IMR-90 (cell line): ENCODE measurements around the gene CACNA1I. TPM values are rescaled to one million over a fixed set of nuclear protein-coding genes. Genes with fewer than 3 reads are reported as not detected.

Source experiments
- ATAC-seq: fragments of 200-7000 bp; cut with Tn5 transposase; 2 replicates; pipeline ENCODE4 v1.9.1; 2020; ENCODE audit warnings: low read depth, mild to moderate bottlenecking, moderate library complexity
- BruUV-seq: library from RNA; stranded (reverse); fragments of 400-500 nt; replicated peaks from 2 replicates; lab custom pipeline; 2021; lab: Mats Ljungman, UMichigan
- CTCF ChIA-PET: fragments of 300-600 bp; formaldehyde crosslinking; extraction: SDS; loops from one replicate; lab custom pipeline; 2021; ENCODE audit warnings: antibody characterized with exemption; lab: Yijun Ruan, JAX
- POLR2A ChIA-PET: fragments of 300-600 bp; sonication (Branson Sonifier 250); formaldehyde crosslinking; loops from one replicate; lab custom pipeline; 2022; ENCODE audit warnings: antibody characterized with exemption; ENCODE audit not compliant: unreplicated experiment; lab: Charles Lee
- DNase-seq: peaks from one replicate; pipeline ENCODE4 v3.0.0; 2013
- H2AFZ ChIP-seq: replicated peaks from 2 replicates; pipeline ENCODE3; 2013; ENCODE audit warnings: low read length, mild to moderate bottlenecking; ENCODE audit not compliant: poor library complexity
- H2AK5ac ChIP-seq: 2 replicates; pipeline ENCODE4 v1.6.1; 2013; ENCODE audit warnings: low read depth, low read length, inconsistent platforms
- H2AK9ac ChIP-seq: replicated peaks from 2 replicates; pipeline ENCODE3; 2013; ENCODE audit warnings: mild to moderate bottlenecking, low read depth, low read length, moderate library complexity; ENCODE audit not compliant: poor library complexity
- H2BK120ac ChIP-seq: 2 replicates; pipeline ENCODE4 v1.6.1; 2013; ENCODE audit warnings: low read depth, low read length, inconsistent platforms
- H2BK15ac ChIP-seq: 3 replicates; pipeline ENCODE4 v1.6.1; 2013; ENCODE audit warnings: low read depth, low read length, inconsistent platforms
- H2BK20ac ChIP-seq: 2 replicates; pipeline ENCODE4 v1.6.1; 2013; ENCODE audit warnings: low read depth, mild to moderate bottlenecking, inconsistent platforms, low read length, moderate library complexity
- H2BK5ac ChIP-seq: 2 replicates; pipeline ENCODE4 v1.6.1; 2013; ENCODE audit warnings: mild to moderate bottlenecking, low read depth, low read length, inconsistent platforms; ENCODE audit not compliant: poor library complexity, severe bottlenecking
- H3K14ac ChIP-seq: replicated peaks from 2 replicates; pipeline ENCODE4 v1.6.1; 2013; ENCODE audit warnings: low read depth, low read length, inconsistent platforms
- H3K18ac ChIP-seq: 2 replicates; pipeline ENCODE4 v1.6.1; 2013; ENCODE audit warnings: low read depth, low read length, control low read depth
- H3K23ac ChIP-seq: 2 replicates; pipeline ENCODE4 v1.6.1; 2013; ENCODE audit warnings: low read depth, low read length, inconsistent platforms
- H3K27ac ChIP-seq: 2 replicates; pipeline ENCODE4 v1.5.1; 2013; ENCODE audit warnings: mild to moderate bottlenecking, control low read depth, low read length; ENCODE audit not compliant: insufficient read depth
- H3K27me3 ChIP-seq: 2 replicates; pipeline ENCODE4 v1.6.1; 2013; ENCODE audit warnings: low read length; ENCODE audit not compliant: control insufficient read depth, insufficient read depth
- H3K36me3 ChIP-seq: 2 replicates; pipeline ENCODE4 v1.6.1; 2013; ENCODE audit warnings: low read length, mixed read lengths; ENCODE audit not compliant: control insufficient read depth, insufficient read depth
- H3K4ac ChIP-seq: 2 replicates; pipeline ENCODE4 v1.6.1; 2013; ENCODE audit warnings: low read depth, low read length, inconsistent platforms
- H3K4me1 ChIP-seq: 2 replicates; pipeline ENCODE4 v1.6.1; 2013; ENCODE audit warnings: low read length, mixed read lengths; ENCODE audit not compliant: control insufficient read depth, insufficient read depth
- H3K4me2 ChIP-seq: 2 replicates; pipeline ENCODE4 v1.6.1; 2013; ENCODE audit warnings: low read depth, mild to moderate bottlenecking, control low read depth, low read length, moderate library complexity
- H3K4me3 ChIP-seq: 2 replicates; pipeline ENCODE4 v1.5.1; 2013; ENCODE audit warnings: low read depth, mild to moderate bottlenecking, control low read depth, low read length, moderate library complexity; ENCODE audit not compliant: insufficient read depth
- H3K56ac ChIP-seq: 2 replicates; pipeline ENCODE4 v1.6.1; 2013; ENCODE audit warnings: low read length, inconsistent platforms; ENCODE audit not compliant: insufficient read depth; ENCODE audit errors: extremely low read depth
- H3K79me1 ChIP-seq, 2 experiments: 2 replicates each; pipeline ENCODE4 v1.6.1; 2013; ENCODE audit warnings: low read length in 2 of 2, inconsistent platforms in 1 of 2, low read depth in 1 of 2
- H3K9ac ChIP-seq: 2 replicates; pipeline ENCODE4 v1.6.1; 2013; ENCODE audit warnings: low read depth, low read length, control low read depth
- H3K9me1 ChIP-seq: 2 replicates; pipeline ENCODE4 v1.6.1; 2013; ENCODE audit warnings: low read length, inconsistent platforms; ENCODE audit not compliant: insufficient read depth
- H3K9me3 ChIP-seq: 2 replicates; pipeline ENCODE4 v1.6.1; 2013; ENCODE audit warnings: low read length; ENCODE audit not compliant: control insufficient read depth, insufficient read depth
- H4K20me1 ChIP-seq: 2 replicates; pipeline ENCODE4 v1.6.1; 2013; ENCODE audit warnings: low read length, inconsistent platforms; ENCODE audit not compliant: insufficient read depth
- H4K5ac ChIP-seq: 2 replicates; pipeline ENCODE4 v1.6.1; 2013; ENCODE audit warnings: mild to moderate bottlenecking, low read depth, low read length, control low read depth
- H4K8ac ChIP-seq, 2 experiments: 2 replicates each; pipeline ENCODE4 v1.6.1; 2013; ENCODE audit warnings: low read depth in 2 of 2, low read length in 2 of 2, control low read depth in 1 of 2, inconsistent platforms in 1 of 2
- H4K91ac ChIP-seq: 2 replicates; pipeline ENCODE4 v1.6.1; 2013; ENCODE audit warnings: low read depth, low read length, inconsistent platforms; ENCODE audit not compliant: insufficient read depth
- BHLHE40 ChIP-seq: fragments of 150-350 bp; IDR thresholded peaks from 2 replicates; pipeline ENCODE4 v1.6.1; 2016; ENCODE audit warnings: mild to moderate bottlenecking, low read depth, low read length
- ELK1 ChIP-seq: fragments of 150-350 bp; IDR thresholded peaks from 2 replicates; pipeline ENCODE4 v1.6.1; 2016; ENCODE audit warnings: low read depth, mild to moderate bottlenecking, low read length, moderate library complexity, borderline replicate concordance
- FOS ChIP-seq: fragments of 150-350 bp; IDR thresholded peaks from 2 replicates; pipeline ENCODE4 v1.6.1; 2016; ENCODE audit warnings: low read depth, low read length
- MAFK ChIP-seq: IDR thresholded peaks from 2 replicates; pipeline ENCODE4 v1.6.1; 2012; ENCODE audit warnings: low read depth, low read length, improper control_type of control experiment
- MAZ ChIP-seq: IDR thresholded peaks from 2 replicates; pipeline ENCODE4 v1.6.1; 2012; ENCODE audit warnings: low read depth, mild to moderate bottlenecking, low read length, improper control_type of control experiment, moderate library complexity, borderline replicate concordance
- MXI1 ChIP-seq: IDR thresholded peaks from 2 replicates; pipeline ENCODE4 v1.6.1; 2012; ENCODE audit warnings: low read depth, mild to moderate bottlenecking, low read length, moderate library complexity, borderline replicate concordance
- NFE2L2 ChIP-seq: fragments of 150-350 bp; IDR thresholded peaks from 2 replicates; pipeline ENCODE4 v1.6.1; 2016; ENCODE audit warnings: low read depth, mild to moderate bottlenecking, low read length
- POLR2A ChIP-seq: IDR thresholded peaks from 2 replicates; pipeline ENCODE4 v1.6.1; 2012; ENCODE audit warnings: mild to moderate bottlenecking, low read depth, low read length
- RAD21 ChIP-seq: IDR thresholded peaks from 2 replicates; pipeline ENCODE4 v1.6.1; 2012; ENCODE audit warnings: low read length, improper control_type of control experiment
- RFX5 ChIP-seq: IDR thresholded peaks from 2 replicates; pipeline ENCODE4 v1.8.0; 2012; ENCODE audit warnings: low read depth, mild to moderate bottlenecking, low read length, moderate library complexity
- WGBS, 2 experiments: methylation state at CpG; one replicate each; pipeline versions ENCODE4 v1.1.5 to v1.1.7; 2013; ENCODE audit warnings: missing lambda C conversion rate in 2 of 2; ENCODE audit not compliant: insufficient read length in 1 of 2; ENCODE audit errors: extremely low coverage in 2 of 2; 5-methylcytosine and 5-hydroxymethylcytosine counted together
- dilution Hi-C: fragments of 300-500 bp; cut with HindIII; formaldehyde crosslinking; loops from one replicate; pipeline ENCODE4 v1.14.3; 2018; ENCODE audit warnings: low sequenced_read_pairs; ENCODE audit not compliant: unreplicated experiment
- in situ Hi-C: fragments of 300-500 bp; cut with MboI; formaldehyde crosslinking; loops from 3 replicates; pipeline ENCODE4 v1.14.3; 2019; ENCODE audit warnings: low sequenced_read_pairs, inconsistent platforms, mixed read lengths
- intact Hi-C: fragments of 100-400 bp; cut with micrococcal nuclease; formaldehyde crosslinking; loops from 2 replicates; pipeline ENCODE4 v1.10.0; 2022
- polyA plus RNA-seq, 3 experiments: library from polyadenylated mRNA; depleted of rRNA; stranded (reverse); fragments of >200 nt; gene quantifications; 2 replicates each; pipeline ENCODE4 v1.2.3, GENCODE V29; 2012; ENCODE audit warnings: low replicate concordance in 1 of 3
- total RNA-seq: library from RNA; depleted of rRNA; stranded (reverse); fragments of >200 nt; gene quantifications from 2 replicates; pipeline ENCODE4 v1.2.3, GENCODE V29; 2012

CACNA1I gene
- total and polyA plus RNA-seq, 2 of the 4 experiments (the other 2 are of a cell fraction) = under 0.01 to 0.02 TPM

GRCh38 chr22:39669432-39669831 lies 98.9 kb downstream of the CACNA1I start:
- Histone ChIP-seq H3K4me3 (no peak overlapping the region), H4K5ac (no peak overlapping the region), H3K14ac (no peak overlapping the region), H3K18ac (no peak overlapping the region), H2AK9ac (no peak overlapping the region), H3K23ac (no peak overlapping the region), H2BK120ac (no peak overlapping the region), H4K20me1 (no peaks in the 10 kb centered on the region), H4K8ac (no peak overlapping the region), H4K91ac (no peak overlapping the region), H3K4me1 (no peaks in the 10 kb centered on the region), H2BK20ac (no peak overlapping the region), H3K4me2 (no peak overlapping the region), H2AFZ (no peak overlapping the region), H3K56ac (no peak overlapping the region), H3K9me3 (peaks cover 22% of the 10 kb centered on the region), H2AK5ac (no peak overlapping the region), H3K9me1 (no peaks in the 10 kb centered on the region), H3K27ac (no peak overlapping the region), H3K9ac (no peak overlapping the region), H2BK5ac (no peak overlapping the region), H3K36me3 (no peaks in the 10 kb centered on the region), H3K27me3 (peaks cover 26% of the 10 kb centered on the region; the same call in 1 of the 2 replicates), H3K4ac (no peak overlapping the region), H2BK15ac (no peak overlapping the region), H3K79me1 (no peaks in the 10 kb centered on the region)
- TF ChIP-seq FOS (no peak), MAZ (no peak), RFX5 (no peak), ELK1 (no peak), POLR2A (no peak), MAFK (no peak), BHLHE40 (no peak), NFE2L2 (no peak), RAD21 (no peak), MXI1 (no peak)
- DNase-seq (no peak), ATAC-seq (no peak)
- intact Hi-C loops (no loop called here), in situ Hi-C loops (no loop called here), dilution Hi-C loops (no loop called here)
- BruUV-seq = no TSS peak
- ChIA-PET POLR2A (no interaction called here), CTCF (no interaction called here)
- WGBS, 2 experiments = 83% methylated on average over 1 of the region's 2 CpGs; no CpG with 5 or more reads in 1 of the 2 experiments
